ENCODE data around the gene HADHA. TPM values are rescaled to one million over a fixed set of nuclear protein-coding genes. Genes with fewer than 3 reads are reported as not detected.
"Not testable (repeated sequence)": the region's sequence is repeated elsewhere in the genome, so short reads cannot be mapped to it uniquely, and the experiment has no call there.

Gene HADHA
- total RNA-seq, 1 donor from 2014 or later, result 130 TPM

GRCh38 chr2:26273501-26273900 lies 29.1 kb upstream of the HADHA start:
- no peak for TF ChIP-seq CTCF (IDR thresholded peaks at IDR 0.05)
- peaks cover 30% of the 10 kb centered on the region for H3K4me1 ChIP-seq
- ATAC-seq (peak; percentile 39 to 51), DNase-seq (no peak)
- no peaks in the 10 kb centered on the region for H3K9me3 ChIP-seq
- intact Hi-C loops (cut with DNase I), result no loop called here
- peaks cover 34% of the 10 kb centered on the region for H3K36me3 ChIP-seq
- no peaks in the 10 kb centered on the region for H3K27me3 ChIP-seq (ENCODE audit: low read depth)
- H3K27ac ChIP-seq, result peak overlapping the region; percentile 64
- no peak overlapping the region for H3K4me3 ChIP-seq

- Histone ChIP-seq H3K4me1 (peaks cover 30% of the 10 kb centered on the region), H3K36me3 (peaks cover 6% of the 10 kb centered on the region), H3K9me3 (no peaks in the 10 kb centered on the region), H3K27me3 (ENCODE audit: low read depth) (no peaks in the 10 kb centered on the region), H3K27ac (no peak overlapping the region), H3K4me3 (no peak overlapping the region)
- DNase-seq (no peak), ATAC-seq (no peak)
- intact Hi-C loops (cut with DNase I), result no loop called here
- no peak for TF ChIP-seq CTCF (IDR thresholded peaks at IDR 0.05)
These were observed 25.9 kb upstream of the HADHA start for GRCh38 chr2:26270373-26270772.

GRCh38 chr2:26269571-26270158 lies 25.2 kb upstream of the HADHA start:
- Histone ChIP-seq H3K27ac (no peak overlapping the region), H3K9me3 (no peaks in the 10 kb centered on the region), H3K36me3 (peaks cover 8% of the 10 kb centered on the region), H3K4me1 (peaks cover 25% of the 10 kb centered on the region), H3K4me3 (no peak overlapping the region), H3K27me3 (ENCODE audit: low read depth) (no peaks in the 10 kb centered on the region)
- intact Hi-C loops (cut with DNase I), result no loop called here
- DNase-seq (no peak), ATAC-seq (no peak)
- no peak for TF ChIP-seq CTCF (IDR thresholded peaks at IDR 0.05)

GRCh38 chr2:26268670-26269385 lies 24.4 kb upstream of the HADHA start:
- H3K4me1 ChIP-seq, result peaks cover 16% of the 10 kb centered on the region
- H3K27me3 ChIP-seq (ENCODE audit: low read depth); DNase-seq; H3K27ac ChIP-seq; H3K9me3 ChIP-seq; intact Hi-C loops (cut with DNase I); H3K4me3 ChIP-seq: not testable (repeated sequence)
- peak in 1 of 2 donors; percentile 40 for ATAC-seq
- H3K36me3 ChIP-seq, result peaks cover 17% of the 10 kb centered on the region

- intact Hi-C loops (cut with DNase I), result no loop called here
- ATAC-seq, result no peak
- DNase-seq, result no peak
- Histone ChIP-seq H3K9me3 (no peaks in the 10 kb centered on the region), H3K36me3 (peaks cover 23% of the 10 kb centered on the region), H3K27ac (no peak overlapping the region), H3K4me3 (no peak overlapping the region), H3K27me3 (ENCODE audit: low read depth) (no peaks in the 10 kb centered on the region), H3K4me1 (peaks cover 10% of the 10 kb centered on the region)
- no peak for TF ChIP-seq CTCF (IDR thresholded peaks at IDR 0.05)
These were observed 23.8 kb upstream of the HADHA start for GRCh38 chr2:26268213-26268612.

GRCh38 chr2:26258836-26259235 lies 14.4 kb upstream of the HADHA start:
- ATAC-seq; H3K27me3 ChIP-seq (ENCODE audit: low read depth); intact Hi-C loops (cut with DNase I); H3K27ac ChIP-seq; H3K4me1 ChIP-seq; DNase-seq; H3K9me3 ChIP-seq; H3K4me3 ChIP-seq: not testable (repeated sequence)
- H3K36me3 ChIP-seq, result peaks cover 76% of the 10 kb centered on the region

Data from lower lobe of right lung (tissue), 2 donors.